ENCODE data around the gene APOO. TPM values are rescaled to one million over a fixed set of nuclear protein-coding genes. Genes with fewer than 3 reads are reported as not detected.

Gene APOO
- total RNA-seq: 10 to 100 TPM in 1 of 3 donors, 1 to 10 TPM in 2; 8.8 to 13.0 (median 10.0) TPM
- 8.9 TPM for total RNA-seq (2013)

GRCh38 chrX:23907498-23908218 lies at the start of gene APOO, which contains the start of gene CXorf58:
TSS of gene APOO (minus strand) at chrX:23907938. CDS start at chrX:23907702, 236 bp downstream.
TSS of gene CXorf58 (plus strand) at chrX:23908006. CDS start at chrX:23910303, 2,297 bp downstream.
- under 1% methylated on average over 81 of the region's 81 CpGs for WGBS (ENCODE audit: insufficient coverage)
- TF ChIP-seq CTCF (IDR thresholded peaks at IDR 0.05): peak; percentile 69
- intact Hi-C loops (cut with micrococcal nuclease): loop anchor here (1.0 to 10.0 kb wide), 6 partner anchors 46 to 337 kb away; partner anchors contain the start of genes EIF2S3 and SAT1
- Histone ChIP-seq H3K27ac (ENCODE audit: low read length) (peak within 1 kb of the TSS; percentile 94), H3K9me3 (ENCODE audit: control insufficient read depth, insufficient read depth, low read length) (no peaks in the 10 kb centered on the region), H3K36me3 (ENCODE audit: control insufficient read depth, insufficient read depth, low read length) (no peaks in the 10 kb centered on the region), H3K4me3 (ENCODE audit: low read length) (peak within 1 kb of the TSS; percentile 56), H3K4me1 (ENCODE audit: control insufficient read depth, insufficient read depth, low read length) (peaks cover 10% of the 10 kb centered on the region), H3K27me3 (ENCODE audit: control insufficient read depth, insufficient read depth, low read length) (no peaks in the 10 kb centered on the region)
- no peaks in the 10 kb centered on the region for H3K36me3 Mint-ChIP-seq
- H3K9me3 Mint-ChIP-seq: no peaks in the 10 kb centered on the region
- ATAC-seq (peak; percentile 90 to 97 (median 90)), DNase-seq (peak; percentile 85 to 95)
- H3K27ac Mint-ChIP-seq: peak within 1 kb of the TSS; percentile 84 to 88
- H3K27me3 Mint-ChIP-seq (ENCODE audit: low read depth in 2 of 2): no peaks in the 10 kb centered on the region
- H3K4me1 Mint-ChIP-seq: peaks cover 6 to 7% of the 10 kb centered on the region in 2 donors
- peak within 1 kb of the TSS; percentile 84 for H3K4me3 Mint-ChIP-seq

GRCh38 chrX:23954396-23954795 lies 46.7 kb upstream of the APOO start:
- Histone ChIP-seq H3K4me1 (ENCODE audit: control insufficient read depth, insufficient read depth, low read length) (peaks cover 9% of the 10 kb centered on the region), H3K4me3 (ENCODE audit: low read length) (no peak overlapping the region), H3K9me3 (ENCODE audit: control insufficient read depth, insufficient read depth, low read length) (no peaks in the 10 kb centered on the region), H3K27me3 (ENCODE audit: control insufficient read depth, insufficient read depth, low read length) (no peaks in the 10 kb centered on the region), H3K36me3 (ENCODE audit: control insufficient read depth, insufficient read depth, low read length) (no peaks in the 10 kb centered on the region), H3K27ac (ENCODE audit: low read length) (peak overlapping the region; percentile 17)
- DNase-seq: no peak
- TF ChIP-seq CTCF (IDR thresholded peaks at IDR 0.05): no peak
- Mint-ChIP-seq H3K27me3 (ENCODE audit: low read depth in 2 of 2) (no peaks in the 10 kb centered on the region), H3K36me3 (no peaks in the 10 kb centered on the region), H3K4me1 (peaks cover 14 to 16% of the 10 kb centered on the region in 2 donors), H3K9me3 (no peaks in the 10 kb centered on the region), H3K4me3 (no peak overlapping the region), H3K27ac (peak overlapping the region; percentile 36 to 91)
- intact Hi-C loops (cut with micrococcal nuclease): loop anchor here (5.0 kb wide), 1 partner anchor 172 kb away; the partner anchor contains the start of gene SAT1
- 86% methylated on average over 1 of the region's 4 CpGs for WGBS (ENCODE audit: insufficient coverage)
- no peak for ATAC-seq

GRCh38 chrX:23953908-23954269 lies 46.2 kb upstream of the APOO start:
- no peak for TF ChIP-seq CTCF (IDR thresholded peaks at IDR 0.05)
- Histone ChIP-seq H3K9me3 (ENCODE audit: control insufficient read depth, insufficient read depth, low read length) (no peaks in the 10 kb centered on the region), H3K27ac (ENCODE audit: low read length) (peak overlapping the region; percentile 82), H3K4me1 (ENCODE audit: control insufficient read depth, insufficient read depth, low read length) (peaks cover 9% of the 10 kb centered on the region), H3K4me3 (ENCODE audit: low read length) (no peak overlapping the region), H3K27me3 (ENCODE audit: control insufficient read depth, insufficient read depth, low read length) (no peaks in the 10 kb centered on the region), H3K36me3 (ENCODE audit: control insufficient read depth, insufficient read depth, low read length) (no peaks in the 10 kb centered on the region)
- H3K4me3 Mint-ChIP-seq: peak overlapping the region; percentile 93
- WGBS (ENCODE audit: insufficient coverage): 92% methylated on average over 2 of the region's 11 CpGs
- no peaks in the 10 kb centered on the region for H3K27me3 Mint-ChIP-seq (ENCODE audit: low read depth in 2 of 2)
- intact Hi-C loops (cut with micrococcal nuclease): loop anchor here (1.0 to 5.0 kb wide), 2 partner anchors 46 to 172 kb away; partner anchors contain the start of genes CXorf58 and SAT1
- peaks cover 14 to 16% of the 10 kb centered on the region in 2 donors for H3K4me1 Mint-ChIP-seq
- peak overlapping the region; percentile 91 to 92 for H3K27ac Mint-ChIP-seq
- DNase-seq (peak in 1 of 2 donors; percentile 44), ATAC-seq (no peak)
- H3K36me3 Mint-ChIP-seq: no peaks in the 10 kb centered on the region
- no peaks in the 10 kb centered on the region for H3K9me3 Mint-ChIP-seq
